Measurements from ENCODE around the gene WDFY4. TPM values are rescaled to one million over a fixed set of nuclear protein-coding genes. Genes with fewer than 3 reads are reported as not detected.

WDFY4 gene
- total and polyA plus RNA-seq, 9 of the 15 experiments (the other 6 are each of a cell fraction or from before 2014, with no cell fraction given) = 0.01 to 0.02 (median 0.01) TPM; not detected in 6

GRCh38 chr10:48856855-48857254, 172.2 kb downstream of the WDFY4 start:
- Histone ChIP-seq H3K79me2 (ENCODE audit: control insufficient read depth, insufficient read depth, low read length) (no peaks in the 10 kb centered on the region), H3K27me3 (ENCODE audit: control insufficient read depth in 2 of 2, insufficient read depth in 2 of 2, low read length in 2 of 2) (peaks cover 0 to 7% of the 10 kb centered on the region in 2 experiments; a peak in 1 of 5 replicates), H3K4me3 (no peak overlapping the region), H2AFZ (ENCODE audit: low read depth, low read length) (no peak overlapping the region), H3K36me3 (ENCODE audit: control insufficient read depth, insufficient read depth, low read length) (no peaks in the 10 kb centered on the region), H3K9me3 (replicated peaks; ENCODE audit: control insufficient read depth, insufficient read depth, low read depth, low read length) (no peaks in the 10 kb centered on the region), H3K4me1 (replicated peaks in 1 of 2; ENCODE audit: control insufficient read depth in 2 of 2, insufficient read depth in 2 of 2, low read length in 2 of 2) (no peaks in the 10 kb centered on the region), H4K20me1 (replicated peaks; ENCODE audit: control insufficient read depth, insufficient read depth, low read length) (no peaks in the 10 kb centered on the region), H3K27ac (ENCODE audit: extremely low read depth, low read depth, low read length) (no peak overlapping the region), H3K9me1 (ENCODE audit: control insufficient read depth, insufficient read depth, low read length) (no peaks in the 10 kb centered on the region), H3K9ac (ENCODE audit: insufficient read depth in 1 of 2, low read depth in 2 of 2, low read length in 2 of 2) (no peak overlapping the region), H3K4me2 (ENCODE audit: insufficient read depth, low read length) (no peak overlapping the region)
- BruUV-seq (replicated peaks) = no TSS peak
- CTCF ChIA-PET (ENCODE audit: low intra/inter-chr PET ratio) = no interaction called here
- ATAC-seq (no peak), FAIRE-seq (no peak), DNase-seq (ENCODE audit: extremely low read depth in 1 of 4, low spot score in 3 of 4) (no peak)
- intact Hi-C loops (cut with micrococcal nuclease) (no loop called here), in situ Hi-C loops (cut with MboI) (no loop called here)
- POLR2A ChIA-PET = interaction anchor here (1.2 kb wide), 1 partner anchor 11 kb away, joined by 4 read pairs; no protein-coding TSS in a partner anchor
- TF ChIP-seq ZNF431 (CRISPR knock-in tag; IDR thresholded peaks at IDR 0.05) = no peak
- no peak for TF ChIP-seq HMGXB4 (CRISPR knock-in tag; IDR thresholded peaks at IDR 0.05)
- no peak for TF ChIP-seq PRPF4 (IDR thresholded peaks at IDR 0.05; ENCODE audit: insufficient read depth, low read depth, low read length, poor library complexity, severe bottlenecking)
- TF ChIP-seq NR1H2 (CRISPR knock-in tag; IDR thresholded peaks at IDR 0.05) = no peak
- no peak for TF ChIP-seq RERE (CRISPR knock-in tag; IDR thresholded peaks at IDR 0.05; ENCODE audit: borderline replicate concordance)
- no peak for TF ChIP-seq E2F8 (IDR thresholded peaks at IDR 0.05; ENCODE audit: low read depth, partially characterized antibody)
- no peak for TF ChIP-seq PTTG1 (tag; IDR thresholded peaks at IDR 0.05; ENCODE audit: low read depth)
- TF ChIP-seq STAT5A (IDR thresholded peaks at IDR 0.05; ENCODE audit: borderline replicate concordance, low read length) = no peak
- TF ChIP-seq E2F6 (IDR thresholded peaks at IDR 0.05; ENCODE audit: borderline replicate concordance in 1 of 2, extremely low read depth in 1 of 2, insufficient read depth in 1 of 2, insufficient read length in 1 of 2, low read depth in 1 of 2, low read length in 1 of 2, poor library complexity in 1 of 2, severe bottlenecking in 1 of 2) = no peak
- TF ChIP-seq DNMT1 (IDR thresholded peaks at IDR 0.05) = no peak
- no peak for TF ChIP-seq BMI1 (IDR thresholded peaks at IDR 0.05; ENCODE audit: low read length)
- TF ChIP-seq ZSCAN29 (IDR thresholded peaks at IDR 0.05) = no peak
